HepG2 (cell line): ENCODE results near the gene AFG1L. TPM values are rescaled to one million over a fixed set of nuclear protein-coding genes. Genes with fewer than 3 reads are reported as not detected.

ENCODE experiments used
- ATAC-seq: fragments of 200-7000 bp; cut with Tn5 transposase; 3 replicates; pipeline ENCODE4 v1.9.1; 2020; ENCODE audit warnings: mild to moderate bottlenecking, moderate library complexity
- BruUV-seq: library from RNA; stranded (reverse); fragments of 400-500 nt; replicated peaks from 2 replicates; lab custom pipeline; 2021; lab: Mats Ljungman, UMichigan
- CTCF ChIA-PET: fragments of 300-600 bp; formaldehyde crosslinking; extraction: SDS; loops from one replicate; lab custom pipeline; 2021; ENCODE audit warnings: low total read pairs, inconsistent platforms, low intra/inter-chr PET ratio; lab: Yijun Ruan, JAX
- POLR2A ChIA-PET: fragments of 350-600 bp; sonication (Branson Sonifier 250); formaldehyde crosslinking; loops from one replicate; lab custom pipeline; 2020; ENCODE audit warnings: antibody characterized with exemption, inconsistent platforms; lab: Yijun Ruan, JAX
- DNase-seq: peaks from one replicate; pipeline ENCODE4 v3.0.0-alpha.2; 2015; ENCODE audit warnings: low spot score
- FAIRE-seq: peaks from 3 replicates; lab custom pipeline; 2011; peaks lifted over from hg19 to GRCh38; lab: Jason Lieb, UNC
- H2AFZ ChIP-seq: one replicate; pipeline ENCODE4 v1.6.1; 2011; ENCODE audit warnings: low read length, inconsistent platforms
- H3K27ac ChIP-seq: fragments of 300-600 bp; 3 replicates; pipeline ENCODE4 v1.8.0; 2011; ENCODE audit warnings: mixed run types, mild to moderate bottlenecking, mixed read lengths, low read length, inconsistent platforms; ENCODE audit not compliant: insufficient read depth; ENCODE audit errors: extremely low read length
- H3K27me3 ChIP-seq, 2 experiments: fragments of 200-600 bp in 1 of 2; 2 replicates in 1 of 2; 3 replicates in 1 of 2; pipeline versions ENCODE4 v1.6.0 to v1.8.0; 2011; ENCODE audit warnings: low read length in 2 of 2, mild to moderate bottlenecking in 2 of 2, moderate library complexity in 2 of 2, inconsistent platforms in 1 of 2; ENCODE audit not compliant: insufficient read depth in 2 of 2, control insufficient read depth in 1 of 2
- H3K36me3 ChIP-seq, 2 experiments: fragments of 200-600 bp in 1 of 2; replicated peaks in 1 of 2; 2 replicates in 1 of 2; 3 replicates in 1 of 2; pipeline versions ENCODE4 v1.5.1 to v1.8.0; 2011; ENCODE audit warnings: low read length in 2 of 2, inconsistent platforms in 1 of 2; ENCODE audit not compliant: insufficient read depth in 2 of 2, control insufficient read depth in 1 of 2
- H3K4me1 ChIP-seq: 2 replicates; pipeline ENCODE4 v1.5.1; 2012; ENCODE audit warnings: low read length, inconsistent platforms; ENCODE audit not compliant: insufficient read depth
- H3K4me2 ChIP-seq: 2 replicates; pipeline ENCODE4 v1.6.0; 2011; ENCODE audit warnings: low read depth, low read length, inconsistent platforms
- H3K4me3 ChIP-seq, 3 experiments: fragments of 200-600 bp in 1 of 3; sonication (generic), shearing (Covaris generic) in 1 of 3; replicated peaks in 1 of 3; 2 replicates each; pipeline ENCODE4 v1.5.1; 2011 to 2016; ENCODE audit warnings: low read length in 3 of 3, inconsistent platforms in 2 of 3, low read depth in 2 of 3, mild to moderate bottlenecking in 2 of 3, control low read depth in 1 of 3, mixed read lengths in 1 of 3; ENCODE audit not compliant: insufficient read depth in 1 of 3
- H3K79me2 ChIP-seq: one replicate; pipeline ENCODE4 v1.6.1; 2011; ENCODE audit warnings: low read length, inconsistent platforms; ENCODE audit not compliant: insufficient read depth
- H3K9ac ChIP-seq: 2 replicates; pipeline ENCODE4 v1.6.0; 2011; ENCODE audit warnings: mild to moderate bottlenecking, low read depth, low read length, inconsistent platforms; ENCODE audit not compliant: insufficient read depth
- H3K9me3 ChIP-seq: 2 replicates; pipeline ENCODE4 v1.5.1; 2012; ENCODE audit warnings: mild to moderate bottlenecking, low read length
- H4K20me1 ChIP-seq: 2 replicates; pipeline ENCODE4 v1.6.0; 2011; ENCODE audit warnings: inconsistent platforms, mild to moderate bottlenecking, low read length, moderate library complexity; ENCODE audit not compliant: insufficient read depth
- CCAR2 ChIP-seq: fragments of 200-400 bp; formaldehyde crosslinking; optimal IDR thresholded peaks from 2 replicates; pipeline ENCODE3; 2018; ENCODE audit warnings: low read depth, mild to moderate bottlenecking, low read length, moderate library complexity
- CENPX ChIP-seq: sonication (generic); formaldehyde crosslinking; IDR thresholded peaks from 2 replicates; pipeline ENCODE4 v1.9.0; 2021; ENCODE audit warnings: mild to moderate bottlenecking, missing genetic modification reagents, moderate library complexity
- GTF2F1 ChIP-seq: fragments of 150-350 bp; IDR thresholded peaks from 2 replicates; pipeline ENCODE4 v1.6.1; 2014; ENCODE audit warnings: low read length
- KDM6A ChIP-seq: IDR thresholded peaks from 2 replicates; pipeline ENCODE4 v1.6.1; 2016; ENCODE audit warnings: low read depth
- MEIS2 ChIP-seq: sonication (generic); formaldehyde crosslinking; IDR thresholded peaks from 2 replicates; pipeline ENCODE4 v1.9.0; 2021; ENCODE audit warnings: mild to moderate bottlenecking, missing genetic modification reagents
- NRL ChIP-seq: sonication (generic); formaldehyde crosslinking; IDR thresholded peaks from 2 replicates; pipeline ENCODE4 v1.5.0; 2020; ENCODE audit warnings: missing genetic modification reagents, mild to moderate bottlenecking, moderate library complexity, borderline replicate concordance
- SIN3A ChIP-seq: IDR thresholded peaks from 2 replicates; pipeline ENCODE4 v1.6.1; 2011; ENCODE audit warnings: low read depth, mild to moderate bottlenecking, control low read depth, low read length, borderline replicate concordance
- TCF7 ChIP-seq: sonication (generic); IDR thresholded peaks from 2 replicates; pipeline ENCODE4 v1.6.1; 2016; ENCODE audit warnings: antibody characterized with exemption, low read depth
- ZFP90 ChIP-seq: sonication (generic); formaldehyde crosslinking; IDR thresholded peaks from 2 replicates; pipeline ENCODE4 v1.8.0; 2022; ENCODE audit warnings: missing genetic modification reagents, mild to moderate bottlenecking, inconsistent platforms, borderline replicate concordance
- ZNF10 ChIP-seq: sonication (generic); formaldehyde crosslinking; IDR thresholded peaks from 2 replicates; pipeline ENCODE4 v1.4.0; 2020; ENCODE audit warnings: mild to moderate bottlenecking, low read depth, missing genetic modification reagents, borderline replicate concordance
- ZNF235 ChIP-seq: sonication (generic); formaldehyde crosslinking; IDR thresholded peaks from 2 replicates; pipeline ENCODE4 v1.8.1; 2023; ENCODE audit warnings: mild to moderate bottlenecking, missing genetic modification reagents, borderline replicate concordance
- ZNF430 ChIP-seq: sonication (generic); formaldehyde crosslinking; IDR thresholded peaks from 2 replicates; pipeline ENCODE4 v1.9.0; 2021; ENCODE audit warnings: mild to moderate bottlenecking, missing genetic modification reagents
- ZNF431 ChIP-seq: sonication (generic); formaldehyde crosslinking; IDR thresholded peaks from 2 replicates; pipeline ENCODE4 v1.9.0; 2022; ENCODE audit warnings: missing genetic modification reagents, low read depth, mild to moderate bottlenecking, borderline replicate concordance
- WGBS: methylation state at CpG from one replicate; pipeline ENCODE4 v1.1.6; 2017; ENCODE audit warnings: low lambda C conversion rate; 5-methylcytosine and 5-hydroxymethylcytosine counted together
- in situ Hi-C: cut with HindIII; loops from 2 replicates; pipeline ENCODE4 v1.10.0; 2017; ENCODE audit warnings: low pct_unique_long_range_greater_than_20kb; ENCODE audit not compliant: extremely low pct_ligation_motif_present
- intact Hi-C: fragments of 100-400 bp; cut with micrococcal nuclease; formaldehyde crosslinking; loops from one replicate; pipeline ENCODE4 v1.10.0; 2022; ENCODE audit not compliant: unreplicated experiment
- polyA plus RNA-seq, 8 experiments: library from polyadenylated mRNA; depleted of rRNA in 3 of 8; stranded (reverse) in 7 of 8; unstranded in 1 of 8; fragments of >200 nt; fragmentation: Illumina TruSeq in 4 of 8; extraction: Trizol in 4 of 8; gene quantifications; 2 replicates each; pipeline versions ENCODE4 v1.2.1 to v1.2.3, GENCODE V29; 2011 to 2016; ENCODE audit warnings: low read depth in 4 of 8, missing spikeins in 1 of 8, mixed read lengths in 1 of 8; ENCODE audit not compliant: insufficient read depth in 1 of 8
- total RNA-seq, 5 experiments: library from RNA; depleted of rRNA; stranded (reverse); fragments of >200 nt; fragmentation: Illumina TruSeq; extraction: Trizol; gene quantifications; 2 replicates each; pipeline ENCODE4 v1.2.3, GENCODE V29; 2016; ENCODE audit warnings: low read depth in 1 of 5
- TF ChIP-seq, protein P1 (sequence below): sonication (generic); formaldehyde crosslinking; IDR thresholded peaks from 2 replicates; pipeline ENCODE4 v1.4.0; 2020; ENCODE audit warnings: missing genetic modification reagents
- TF ChIP-seq, protein P2 (sequence below): sonication (generic); formaldehyde crosslinking; IDR thresholded peaks from 2 replicates; pipeline ENCODE4 v1.5.1; 2020; ENCODE audit warnings: missing genetic modification reagents, mild to moderate bottlenecking, borderline replicate concordance
- TF ChIP-seq, protein P3 (sequence below): sonication (generic); formaldehyde crosslinking; IDR thresholded peaks from 2 replicates; pipeline ENCODE4 v1.5.1; 2020; ENCODE audit warnings: missing genetic modification reagents, mild to moderate bottlenecking, borderline replicate concordance
- TF ChIP-seq, protein P4 (sequence below): IDR thresholded peaks from 2 replicates; pipeline ENCODE4 v1.6.1; 2016; ENCODE audit warnings: low read depth

AFG1L gene
- total and polyA plus RNA-seq, 2 of the 13 experiments (the other 11 are each of a cell fraction or from before 2014, with no cell fraction given): 3.1 to 14.0 TPM

DNA sequence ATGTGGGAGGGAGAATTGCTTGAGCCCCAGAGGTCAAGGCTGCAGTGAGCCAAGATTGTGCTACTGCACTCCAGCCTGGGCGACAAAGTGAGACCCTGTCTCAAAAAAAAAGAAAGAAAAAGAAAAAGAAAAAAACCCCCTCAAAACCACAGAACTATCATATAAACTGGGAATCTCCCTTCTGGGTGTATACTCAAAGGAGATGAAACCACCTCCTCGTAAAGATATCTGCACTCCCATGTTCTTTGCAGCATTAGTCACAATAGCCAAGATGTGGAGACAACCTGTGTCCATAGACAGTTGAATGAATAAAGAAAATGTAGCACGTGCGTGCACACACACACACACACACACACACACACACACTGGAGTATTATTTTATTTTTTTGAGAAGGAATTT, 8.5 kb upstream of the AFG1L start (continued):
- TF ChIP-seq NRL (CRISPR knock-in tag): no peak

DNA sequence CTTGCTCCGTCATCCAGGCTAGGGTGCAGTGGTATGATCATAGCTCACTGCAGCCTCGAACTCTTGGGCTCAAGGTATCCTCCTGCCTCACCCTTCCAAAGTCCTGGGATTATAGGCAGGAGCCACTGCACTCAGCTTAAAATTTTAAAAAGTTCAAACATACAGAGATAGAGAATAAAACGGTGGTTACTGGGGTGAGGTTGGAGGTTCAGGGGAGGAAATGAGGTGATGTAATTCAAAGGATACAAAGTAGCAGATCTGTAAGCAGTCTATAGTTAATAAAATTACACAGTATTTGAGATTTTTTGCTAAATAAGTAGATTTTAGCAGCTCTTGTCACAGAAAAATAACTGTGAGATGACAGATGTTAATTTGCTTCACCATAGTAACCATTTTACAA, 7.5 kb upstream of the AFG1L start:
- ATAC-seq (no peak), DNase-seq (no peak), FAIRE-seq (no peak)
- H3K79me2 ChIP-seq: no peaks in the 10 kb centered on the region
- ChIA-PET POLR2A (no interaction called here), CTCF (no interaction called here)
- H3K4me2 ChIP-seq: no peak overlapping the region
- no peak overlapping the region for H3K27ac ChIP-seq
- no peak overlapping the region for H2AFZ ChIP-seq
- no peak overlapping the region for H3K4me3 ChIP-seq
- 26% methylated on average over 3 of the region's 3 CpGs for WGBS
- H3K9ac ChIP-seq: no peak overlapping the region
- H3K27me3 ChIP-seq: no peaks in the 10 kb centered on the region
- intact Hi-C loops: no loop called here
- TF ChIP-seq GTF2F1 (no peak), SIN3A (no peak), ZNF235 (CRISPR knock-in tag) (no peak), ZNF430 (no peak), KDM6A (no peak), ZFP90 (no peak), MEIS2 (CRISPR knock-in tag) (no peak), CENPX (no peak), ZNF10 (CRISPR knock-in tag) (no peak), ZNF431 (CRISPR knock-in tag) (no peak), TCF7 (no peak), CCAR2 (no peak)
- TF ChIP-seq, protein P1, sequence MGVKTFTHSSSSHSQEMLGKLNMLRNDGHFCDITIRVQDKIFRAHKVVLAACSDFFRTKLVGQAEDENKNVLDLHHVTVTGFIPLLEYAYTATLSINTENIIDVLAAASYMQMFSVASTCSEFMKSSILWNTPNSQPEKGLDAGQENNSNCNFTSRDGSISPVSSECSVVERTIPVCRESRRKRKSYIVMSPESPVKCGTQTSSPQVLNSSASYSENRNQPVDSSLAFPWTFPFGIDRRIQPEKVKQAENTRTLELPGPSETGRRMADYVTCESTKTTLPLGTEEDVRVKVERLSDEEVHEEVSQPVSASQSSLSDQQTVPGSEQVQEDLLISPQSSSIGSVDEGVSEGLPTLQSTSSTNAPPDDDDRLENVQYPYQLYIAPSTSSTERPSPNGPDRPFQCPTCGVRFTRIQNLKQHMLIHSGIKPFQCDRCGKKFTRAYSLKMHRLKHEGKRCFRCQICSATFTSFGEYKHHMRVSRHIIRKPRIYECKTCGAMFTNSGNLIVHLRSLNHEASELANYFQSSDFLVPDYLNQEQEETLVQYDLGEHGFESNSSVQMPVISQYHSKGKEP: no peak
- TF ChIP-seq, protein P2, sequence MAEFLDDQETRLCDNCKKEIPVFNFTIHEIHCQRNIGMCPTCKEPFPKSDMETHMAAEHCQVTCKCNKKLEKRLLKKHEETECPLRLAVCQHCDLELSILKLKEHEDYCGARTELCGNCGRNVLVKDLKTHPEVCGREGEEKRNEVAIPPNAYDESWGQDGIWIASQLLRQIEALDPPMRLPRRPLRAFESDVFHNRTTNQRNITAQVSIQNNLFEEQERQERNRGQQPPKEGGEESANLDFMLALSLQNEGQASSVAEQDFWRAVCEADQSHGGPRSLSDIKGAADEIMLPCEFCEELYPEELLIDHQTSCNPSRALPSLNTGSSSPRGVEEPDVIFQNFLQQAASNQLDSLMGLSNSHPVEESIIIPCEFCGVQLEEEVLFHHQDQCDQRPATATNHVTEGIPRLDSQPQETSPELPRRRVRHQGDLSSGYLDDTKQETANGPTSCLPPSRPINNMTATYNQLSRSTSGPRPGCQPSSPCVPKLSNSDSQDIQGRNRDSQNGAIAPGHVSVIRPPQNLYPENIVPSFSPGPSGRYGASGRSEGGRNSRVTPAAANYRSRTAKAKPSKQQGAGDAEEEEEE (CRISPR knock-in tag): no peak
- TF ChIP-seq, protein P3, sequence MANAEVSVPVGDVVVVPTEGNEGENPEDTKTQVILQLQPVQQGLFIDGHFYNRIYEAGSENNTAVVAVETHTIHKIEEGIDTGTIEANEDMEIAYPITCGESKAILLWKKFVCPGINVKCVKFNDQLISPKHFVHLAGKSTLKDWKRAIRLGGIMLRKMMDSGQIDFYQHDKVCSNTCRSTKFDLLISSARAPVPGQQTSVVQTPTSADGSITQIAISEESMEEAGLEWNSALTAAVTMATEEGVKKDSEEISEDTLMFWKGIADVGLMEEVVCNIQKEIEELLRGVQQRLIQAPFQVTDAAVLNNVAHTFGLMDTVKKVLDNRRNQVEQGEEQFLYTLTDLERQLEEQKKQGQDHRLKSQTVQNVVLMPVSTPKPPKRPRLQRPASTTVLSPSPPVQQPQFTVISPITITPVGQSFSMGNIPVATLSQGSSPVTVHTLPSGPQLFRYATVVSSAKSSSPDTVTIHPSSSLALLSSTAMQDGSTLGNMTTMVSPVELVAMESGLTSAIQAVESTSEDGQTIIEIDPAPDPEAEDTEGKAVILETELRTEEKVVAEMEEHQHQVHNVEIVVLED (CRISPR knock-in tag): no peak
- TF ChIP-seq, protein P4, sequence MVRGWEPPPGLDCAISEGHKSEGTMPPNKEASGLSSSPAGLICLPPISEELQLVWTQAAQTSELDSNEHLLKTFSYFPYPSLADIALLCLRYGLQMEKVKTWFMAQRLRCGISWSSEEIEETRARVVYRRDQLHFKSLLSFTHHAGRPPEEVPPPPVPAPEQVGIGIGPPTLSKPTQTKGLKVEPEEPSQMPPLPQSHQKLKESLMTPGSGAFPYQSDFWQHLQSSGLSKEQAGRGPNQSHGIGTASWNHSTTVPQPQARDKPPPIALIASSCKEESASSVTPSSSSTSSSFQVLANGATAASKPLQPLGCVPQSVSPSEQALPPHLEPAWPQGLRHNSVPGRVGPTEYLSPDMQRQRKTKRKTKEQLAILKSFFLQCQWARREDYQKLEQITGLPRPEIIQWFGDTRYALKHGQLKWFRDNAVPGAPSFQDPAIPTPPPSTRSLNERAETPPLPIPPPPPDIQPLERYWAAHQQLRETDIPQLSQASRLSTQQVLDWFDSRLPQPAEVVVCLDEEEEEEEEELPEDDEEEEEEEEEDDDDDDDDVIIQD: no peak
- no peaks in the 10 kb centered on the region for H3K36me3 ChIP-seq
- no peaks in the 10 kb centered on the region for H4K20me1 ChIP-seq
- no peaks in the 10 kb centered on the region for H3K4me1 ChIP-seq
- no TSS peak for BruUV-seq
- in situ Hi-C loops: no loop called here
- H3K9me3 ChIP-seq: no peaks in the 10 kb centered on the region
